GM23248 (cell line): ENCODE data around the gene AP3D1.

Experiments
- EZH2 ChIP-seq: fragments of 200-600 bp; sonication (generic); IDR thresholded peaks from 2 replicates; pipeline ENCODE4 v1.6.1; 2018; ENCODE audit warnings: antibody characterized with exemption, mild to moderate bottlenecking; ENCODE audit not compliant: insufficient read depth, poor library complexity, severe bottlenecking
- EZH2phosphoT487 ChIP-seq: fragments of 200-600 bp; sonication (generic); IDR thresholded peaks from 2 replicates; pipeline ENCODE4 v1.6.1; 2018; ENCODE audit warnings: antibody characterized with exemption, moderate library complexity, mild to moderate bottlenecking, low read depth; ENCODE audit not compliant: insufficient read depth

DNA sequence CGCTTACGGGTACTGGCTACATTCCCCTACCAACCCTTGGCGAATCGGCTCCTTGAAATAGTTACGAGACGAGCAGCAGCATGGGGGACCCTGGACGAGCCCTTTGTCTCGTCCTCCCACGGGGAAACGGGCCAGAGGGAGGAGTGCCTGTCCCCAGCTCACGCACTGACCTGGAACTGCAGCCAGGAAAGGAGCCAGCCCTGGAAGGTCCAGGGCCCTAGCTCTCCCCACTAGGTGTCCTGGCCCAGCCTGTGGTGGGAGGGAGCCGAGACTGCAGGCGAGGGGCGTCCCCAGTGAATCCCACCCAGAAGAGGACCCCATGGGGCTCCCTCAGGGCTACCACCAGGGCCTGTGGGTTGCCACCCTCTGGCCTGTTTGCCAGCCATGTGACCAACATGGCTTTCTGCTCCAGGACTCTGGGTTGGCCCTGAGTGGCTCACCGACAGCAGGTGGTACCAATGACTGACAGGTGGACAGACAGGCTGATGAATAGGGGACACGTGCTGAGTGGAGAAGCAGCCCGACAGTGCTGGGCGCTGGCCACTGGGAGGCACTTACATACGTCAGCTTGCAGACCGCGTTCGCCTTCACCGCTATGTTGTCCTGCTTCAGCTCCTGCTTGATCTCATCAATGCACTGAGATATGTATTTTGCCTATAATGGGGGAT is 13.2 kb downstream of the AP3D1 start:
- TF ChIP-seq EZH2 (no peak), EZH2phosphoT487 (no peak)
